ENCODE measurements around the gene CCSER1.

DNA sequence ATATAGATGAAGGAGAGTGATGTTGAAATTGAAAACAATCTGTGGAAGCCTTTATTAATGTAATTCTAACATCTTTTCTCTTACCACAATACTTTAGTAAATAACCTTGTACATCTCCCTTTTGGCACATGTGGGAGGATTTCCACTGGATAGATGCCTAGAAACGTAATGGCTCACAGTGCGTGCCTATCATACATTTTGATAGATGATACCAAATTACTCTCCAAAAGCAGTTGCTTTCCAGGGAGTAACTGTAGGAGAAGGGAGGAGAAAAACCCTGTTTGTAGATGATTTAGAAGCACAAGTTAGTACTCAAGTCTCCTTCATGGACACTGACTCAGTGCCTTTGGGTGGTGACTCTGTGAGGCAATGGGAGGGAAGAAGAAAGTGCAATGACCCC is 476.3 kb downstream of the CCSER1 start:
- no peak for TF ChIP-seq CTCF (IDR thresholded peaks at IDR 0.05; ENCODE audit: borderline replicate concordance, extremely low read depth, low read length, poor library complexity, severe bottlenecking)
- TF ChIP-seq EZH2 (IDR thresholded peaks at IDR 0.05; ENCODE audit: borderline replicate concordance, low read depth, low read length, severe bottlenecking) = no peak
